Measurements from ENCODE around the gene MMP13. TPM values are rescaled to one million over a fixed set of nuclear protein-coding genes. Genes with fewer than 3 reads are reported as not detected.

Gene MMP13
- total RNA-seq, 1 experiment from 2014 or later: not detected

- Histone ChIP-seq H4K5ac (ENCODE audit: insufficient read length, low read depth, low read length) (no peak overlapping the region), H3K23ac (ENCODE audit: insufficient read length, low read depth, low read length) (no peak overlapping the region), H3K27ac (ENCODE audit: insufficient read length, low read depth, low read length) (no peak overlapping the region), H3T11ph (ENCODE audit: low read length) (no peak overlapping the region), H3K9me3 (ENCODE audit: control insufficient read depth, low read depth, low read length) (no peaks in the 10 kb centered on the region), H2AFZ (ENCODE audit: low read length) (no peak overlapping the region), H3K79me1 (ENCODE audit: insufficient read depth, low read depth, low read length, poor library complexity, severe bottlenecking) (no peaks in the 10 kb centered on the region), H3K4me2 (ENCODE audit: insufficient read depth, insufficient read length, low read length) (no peak overlapping the region), H2AK5ac (ENCODE audit: insufficient read length, low read length) (no peak overlapping the region), H2BK120ac (ENCODE audit: low read depth, low read length, poor library complexity, severe bottlenecking) (no peak overlapping the region), H2BK15ac (ENCODE audit: low read depth, low read length) (no peak overlapping the region), H3K4ac (ENCODE audit: low read depth, low read length) (no peak overlapping the region), H2BK20ac (ENCODE audit: low read depth, low read length, poor library complexity, severe bottlenecking) (no peak overlapping the region), H4K91ac (ENCODE audit: insufficient read length, low read depth, low read length) (no peak overlapping the region), H2BK12ac (ENCODE audit: insufficient read length, low read depth, low read length) (no peak overlapping the region), H3K9ac (ENCODE audit: extremely low read depth, insufficient read length, low read length) (no peak overlapping the region), H3K4me1 (ENCODE audit: insufficient read depth, low read length) (no peaks in the 10 kb centered on the region), H3K18ac (ENCODE audit: insufficient read length, low read depth, low read length) (no peak overlapping the region), H3K79me2 (ENCODE audit: insufficient read depth, low read length) (no peaks in the 10 kb centered on the region), H3K56ac (ENCODE audit: insufficient read length, low read depth, low read length) (no peak overlapping the region), H3K14ac (ENCODE audit: insufficient read depth, low read length) (no peak overlapping the region), H3K23me2 (ENCODE audit: insufficient read length, low read depth, low read length, poor library complexity, severe bottlenecking) (no peaks in the 10 kb centered on the region), H2BK5ac (ENCODE audit: insufficient read length, low read length) (no peak overlapping the region), H4K8ac (replicated peaks; ENCODE audit: insufficient read length, low read depth, low read length) (no peak overlapping the region), H3K27me3 (ENCODE audit: insufficient read depth, low read length) (no peaks in the 10 kb centered on the region), H4K20me1 (ENCODE audit: control insufficient read depth, insufficient read depth, insufficient read length) (no peaks in the 10 kb centered on the region)
- DNase-seq: no peak
- Mint-ChIP-seq H3K36me3 (ENCODE audit: insufficient read depth in 1 of 3, low read depth in 3 of 3) (no peaks in the 10 kb centered on the region), H3K4me3 (no peak overlapping the region), H3K27me3 (ENCODE audit: low read depth) (peaks cover 2% of the 10 kb centered on the region; the same call in 1 of the 2 replicates), H3K27ac (no peak overlapping the region), H3K4me1 (0 out of 4 replicates have a peak, but pooled peaks cover 0 to 1% of the 10 kb centered on the region in 2 experiments), H3K9me3 (no peaks in the 10 kb centered on the region; a peak in 1 of 5 replicates)
- TF ChIP-seq CTCF (conservative IDR thresholded peaks at IDR 0.05): no peak
- no CpG with 5 or more reads among the region's 3 CpGs for WGBS (ENCODE audit: extremely low coverage, insufficient read length, low lambda C conversion rate)
Measured at GRCh38 chr11:102946237-102946636, 9.3 kb downstream of the MMP13 start.

Data from H9 (cell line).